COLO829 (cell line): ENCODE data around the gene SNED1.
"Not testable (repeated sequence)": the region's sequence is repeated elsewhere in the genome, so short reads cannot be mapped to it uniquely, and the experiment has no call there.

Experiments used
- DNase-seq: peaks from one replicate; pipeline ENCODE4 v3.0.0; 2012; ENCODE audit warnings: low spot score

SNED1 gene

DNA sequence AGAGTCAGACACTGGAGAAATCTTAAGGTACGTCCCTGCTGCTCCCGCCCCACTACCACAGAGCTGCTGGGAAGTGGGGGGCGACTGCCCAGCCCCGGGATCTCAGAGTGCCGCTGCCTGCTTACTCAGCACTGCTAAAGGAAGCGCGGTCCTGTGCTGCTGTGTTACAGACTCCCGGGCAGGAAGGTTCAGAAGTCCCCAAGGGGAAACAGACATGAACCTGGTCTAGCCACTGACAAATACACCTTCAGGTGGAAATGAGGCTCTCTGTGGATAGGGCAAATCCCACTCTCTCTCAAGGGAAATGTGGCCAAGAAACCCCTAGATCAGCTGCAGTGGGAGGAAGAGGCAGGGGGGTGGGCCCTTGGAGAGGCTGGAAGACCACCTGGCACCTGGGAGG is 90.0 kb downstream of the SNED1 start:
- DNase-seq, result no peak

DNA sequence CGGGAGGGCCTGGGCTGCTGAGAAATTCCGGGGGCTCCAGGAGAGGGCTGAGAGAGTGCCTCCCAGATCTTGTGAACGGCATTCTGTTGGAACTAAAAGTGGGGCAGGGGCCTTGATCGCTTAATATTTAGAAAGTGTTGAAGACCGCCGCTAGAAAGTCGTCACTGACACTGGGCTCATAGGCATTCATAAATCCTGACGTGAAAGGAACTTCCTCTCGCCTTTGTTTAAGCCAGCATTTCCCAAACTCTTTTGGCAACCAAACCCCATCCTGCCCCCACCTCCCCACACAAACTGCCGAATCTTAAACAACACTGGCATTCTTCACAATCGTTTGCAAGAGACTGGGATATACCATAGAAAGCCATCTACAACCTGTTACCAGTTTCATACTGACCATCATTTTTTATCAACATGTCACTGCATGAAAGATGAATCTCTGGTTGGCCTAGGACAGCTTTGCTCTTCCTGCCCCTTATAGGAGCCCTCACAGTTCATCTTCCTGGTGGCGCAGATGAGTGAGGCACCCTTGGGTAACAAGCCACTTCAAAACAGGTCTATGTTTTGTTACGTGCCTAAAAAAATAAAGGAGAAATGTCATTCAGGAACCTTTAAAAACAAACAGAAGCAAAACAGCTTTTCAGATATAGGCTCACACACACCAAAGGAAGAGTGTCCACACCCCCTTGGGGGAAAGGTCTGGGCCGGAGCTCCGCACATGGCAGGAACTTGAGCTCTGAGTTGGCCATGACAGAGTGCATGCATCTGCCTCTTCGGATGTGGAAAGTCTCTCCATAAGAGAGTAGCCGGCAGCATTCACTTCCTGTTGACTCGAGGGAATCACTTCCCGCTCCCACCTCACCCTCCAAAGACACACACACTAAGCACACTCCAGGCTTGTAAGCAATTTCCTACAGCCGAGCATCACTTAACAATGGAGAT is 90.6 kb downstream of the SNED1 start:
- DNase-seq, result no peak

DNA sequence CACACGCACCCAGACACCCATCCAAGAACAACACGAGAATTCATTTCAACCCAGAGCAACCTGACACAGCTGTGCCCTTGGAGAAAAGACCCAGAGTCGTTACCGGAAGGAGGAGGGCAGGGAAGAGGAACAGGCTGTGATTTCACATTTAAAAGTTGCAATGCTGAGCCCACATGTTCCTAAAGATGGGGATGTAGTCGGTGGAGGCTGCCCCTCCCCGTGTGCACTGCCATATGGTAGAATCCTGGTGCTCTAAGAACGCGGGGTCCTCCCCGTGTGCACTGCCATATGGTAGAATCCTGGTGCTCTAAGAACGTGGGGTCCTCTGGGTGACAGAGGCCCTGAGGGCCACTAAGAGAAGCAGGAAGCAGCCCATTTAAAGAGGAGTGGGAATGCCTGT is 92.8 kb downstream of the SNED1 start:
- no peak for DNase-seq

DNA sequence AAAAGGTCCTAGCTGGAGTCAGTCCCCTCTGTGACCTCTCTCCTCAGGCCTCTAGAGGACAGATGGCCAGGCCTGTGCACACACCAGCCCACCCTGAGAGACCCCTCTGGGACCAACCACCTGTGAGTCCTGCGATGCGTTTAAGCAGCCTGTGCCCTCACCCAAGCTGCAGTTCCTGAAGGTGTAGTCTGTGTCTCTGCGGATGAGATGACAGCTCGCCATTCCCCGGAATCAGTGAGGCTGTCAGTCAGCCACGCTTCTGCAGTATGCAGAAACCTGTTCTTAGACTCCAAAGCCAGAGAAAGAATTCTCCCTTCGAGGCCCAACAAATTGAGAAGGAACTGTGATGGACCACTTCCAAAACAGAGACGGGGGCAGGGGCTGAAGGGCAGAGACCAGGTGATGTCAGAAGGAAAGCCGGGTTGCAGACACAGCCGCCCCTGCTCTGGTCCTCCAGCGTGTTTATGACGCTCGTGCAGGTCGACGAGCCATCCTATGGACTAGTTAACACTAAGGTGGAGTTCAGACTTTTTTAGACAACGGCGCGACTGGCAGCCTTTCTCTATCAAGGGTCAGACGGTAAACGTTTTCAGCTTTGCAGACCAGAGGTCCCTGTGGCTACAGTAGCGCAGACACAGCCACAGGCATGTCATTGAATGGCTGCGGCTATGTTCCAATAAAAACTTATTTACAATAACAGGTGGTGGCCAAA is 93.5 kb downstream of the SNED1 start:
- DNase-seq, result no peak

DNA sequence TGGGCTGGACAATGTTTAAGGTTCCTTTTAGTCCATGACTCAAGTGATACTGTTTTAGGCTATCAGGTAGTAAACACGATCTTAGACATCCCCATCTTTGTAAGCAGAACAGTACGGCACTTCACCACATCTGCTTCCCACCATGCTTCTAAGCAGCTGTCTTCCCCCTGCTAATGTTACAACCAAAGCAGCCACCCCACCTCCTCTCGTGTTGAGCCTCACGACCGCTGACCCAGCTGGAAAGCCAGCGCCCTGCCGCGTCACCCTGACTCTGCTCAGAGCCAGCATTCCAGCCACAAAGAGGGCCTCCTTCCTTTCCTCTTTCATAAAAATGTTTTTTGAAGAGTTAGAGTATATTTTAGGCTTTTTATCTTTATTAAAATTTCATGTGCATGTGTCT is 94.3 kb downstream of the SNED1 start:
- DNase-seq, result no peak

DNA sequence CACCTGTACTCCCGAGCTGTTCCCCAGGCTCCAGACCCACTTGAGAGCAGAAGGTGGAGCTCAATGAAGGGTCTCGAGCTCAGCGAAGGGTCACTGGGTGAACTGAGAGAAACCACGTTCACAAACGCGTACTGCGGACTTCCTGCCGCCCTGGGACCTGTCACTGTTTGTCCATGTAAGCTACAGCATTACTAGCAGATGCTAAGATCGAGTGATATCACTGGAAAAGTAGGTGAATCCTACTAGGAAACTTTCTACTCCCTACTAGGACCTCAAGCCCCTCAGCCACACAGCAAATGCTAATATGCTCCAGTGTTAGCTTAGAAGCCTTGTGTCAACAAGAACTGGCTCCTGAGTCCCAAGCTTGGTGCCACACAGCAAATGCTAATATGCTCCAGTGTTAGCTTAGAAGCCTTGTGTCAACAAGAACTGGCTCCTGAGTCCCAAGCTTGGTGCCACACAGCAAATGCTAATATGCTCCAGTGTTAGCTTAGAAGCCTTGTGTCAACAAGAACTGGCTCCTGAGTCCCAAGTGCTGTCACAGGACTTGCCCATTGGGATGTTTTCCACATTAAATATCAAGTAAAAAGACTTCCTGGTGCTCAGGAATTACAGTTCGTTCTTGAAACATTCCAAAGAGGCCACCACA is 94.8 kb downstream of the SNED1 start:
- DNase-seq, result not testable (repeated sequence)

DNA sequence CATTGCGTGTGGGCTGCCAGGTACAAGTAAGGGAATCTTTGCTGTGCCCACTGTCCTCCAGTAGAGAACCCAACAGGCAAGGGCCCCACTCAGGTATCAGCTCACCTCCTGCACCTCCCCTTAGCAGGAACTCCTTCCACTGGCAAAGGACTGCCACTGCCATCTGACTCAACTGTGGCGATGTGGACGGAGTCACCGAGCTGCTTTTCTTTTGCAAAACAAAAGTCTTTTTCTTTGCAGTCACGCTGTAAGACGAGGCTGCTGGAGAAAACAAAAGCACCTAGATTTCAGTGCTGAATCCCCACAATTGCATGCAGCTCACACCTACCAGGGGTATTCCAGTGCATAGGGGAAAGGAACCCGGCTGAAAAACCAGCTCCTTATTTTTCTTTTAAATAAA is 95.8 kb downstream of the SNED1 start:
- no peak for DNase-seq

DNA sequence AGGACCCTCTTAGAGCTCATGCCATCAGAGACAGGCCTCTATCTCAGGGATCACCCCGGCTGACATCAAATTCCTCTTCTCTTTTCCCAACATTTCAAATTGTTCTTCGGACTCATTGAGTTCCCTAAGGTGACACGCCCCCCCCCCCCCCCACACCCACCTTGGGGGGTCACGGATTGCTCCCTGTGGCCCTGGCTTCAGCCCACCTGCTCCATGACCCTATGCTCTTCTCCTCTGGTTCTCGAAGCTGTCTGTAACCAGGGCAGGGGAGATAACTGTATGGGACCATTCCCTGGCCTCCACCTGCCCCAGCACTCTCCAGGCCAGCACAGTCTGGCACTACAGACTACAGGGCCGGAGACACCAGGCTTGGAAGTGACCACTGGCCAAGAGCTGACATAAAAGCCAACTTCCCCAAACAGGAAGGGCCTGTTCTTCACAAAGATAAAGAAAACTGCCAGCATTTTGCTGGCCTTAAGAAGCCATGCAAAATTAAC is 96.6 kb downstream of the SNED1 start:
- DNase-seq, result no peak

DNA sequence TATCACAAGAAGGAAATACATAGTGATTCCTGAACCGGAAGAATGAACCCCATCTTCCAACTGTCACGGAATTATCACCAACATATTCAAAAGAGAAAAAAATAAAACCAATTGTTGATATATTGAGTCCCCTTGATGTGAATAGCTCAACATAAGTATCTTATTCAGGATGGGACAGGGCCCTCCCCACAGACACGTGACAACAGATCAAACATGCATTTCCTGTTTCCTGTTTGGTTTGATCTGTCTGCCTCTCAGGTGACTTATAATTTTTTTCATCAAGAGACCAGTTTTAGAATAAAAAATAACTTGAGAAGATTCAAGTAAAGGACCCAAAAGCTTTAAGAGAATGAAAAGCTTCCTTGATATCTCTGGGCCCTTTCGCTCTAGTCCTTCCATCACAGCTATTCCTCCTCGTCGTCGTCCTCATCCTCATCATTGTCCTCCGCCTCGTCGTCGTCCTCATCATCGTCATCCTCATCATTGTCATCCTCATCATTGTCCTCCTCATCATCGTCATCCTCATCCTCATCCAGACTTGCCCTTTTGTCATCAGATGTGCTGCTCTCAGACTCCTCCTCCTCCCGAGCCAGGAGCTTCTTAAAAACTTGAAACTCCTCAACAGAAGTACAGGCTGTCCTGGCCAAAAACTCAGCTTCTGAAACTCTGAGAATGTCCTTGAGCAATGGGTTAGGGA is 97.3 kb downstream of the SNED1 start:
- no peak for DNase-seq

DNA sequence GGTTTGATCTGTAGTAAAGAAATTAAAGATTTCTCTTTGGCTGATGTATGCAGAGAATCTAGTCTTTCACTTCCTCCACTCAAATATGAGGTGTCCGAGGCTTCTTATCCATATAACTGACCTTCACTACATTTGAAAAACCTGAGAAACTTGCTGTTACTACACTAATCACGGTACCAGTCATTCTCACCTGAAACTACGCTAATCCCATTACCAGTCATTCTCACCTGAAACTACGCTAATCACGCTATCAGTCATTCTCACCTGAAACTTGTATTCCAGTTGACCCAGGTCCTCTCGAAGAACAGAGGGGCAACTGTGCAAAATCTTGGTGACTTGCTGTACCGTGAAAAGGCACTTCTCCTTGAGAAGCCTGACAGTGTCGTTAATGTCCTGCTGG is 98.6 kb downstream of the SNED1 start:
- no peak for DNase-seq

DNA sequence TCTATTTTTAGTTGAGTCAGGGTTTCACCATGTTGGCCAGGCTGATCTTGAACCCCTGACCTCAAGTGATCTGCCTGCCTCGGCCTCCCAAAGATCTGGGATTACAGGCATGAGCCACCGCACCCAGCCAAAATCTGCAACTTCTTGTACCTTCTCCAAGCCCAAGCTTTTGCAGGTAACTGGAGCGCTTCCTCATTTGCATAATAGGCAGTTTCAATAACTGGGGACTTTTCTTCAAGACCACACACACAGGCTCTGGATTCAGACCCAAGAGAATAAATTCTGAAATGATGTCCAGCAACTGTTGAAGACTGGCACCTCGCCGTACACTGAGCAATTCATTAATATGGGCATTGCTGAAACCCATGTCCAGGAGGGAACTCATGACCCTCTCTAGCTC is 100.8 kb downstream of the SNED1 start:
- DNase-seq, result no peak

DNA sequence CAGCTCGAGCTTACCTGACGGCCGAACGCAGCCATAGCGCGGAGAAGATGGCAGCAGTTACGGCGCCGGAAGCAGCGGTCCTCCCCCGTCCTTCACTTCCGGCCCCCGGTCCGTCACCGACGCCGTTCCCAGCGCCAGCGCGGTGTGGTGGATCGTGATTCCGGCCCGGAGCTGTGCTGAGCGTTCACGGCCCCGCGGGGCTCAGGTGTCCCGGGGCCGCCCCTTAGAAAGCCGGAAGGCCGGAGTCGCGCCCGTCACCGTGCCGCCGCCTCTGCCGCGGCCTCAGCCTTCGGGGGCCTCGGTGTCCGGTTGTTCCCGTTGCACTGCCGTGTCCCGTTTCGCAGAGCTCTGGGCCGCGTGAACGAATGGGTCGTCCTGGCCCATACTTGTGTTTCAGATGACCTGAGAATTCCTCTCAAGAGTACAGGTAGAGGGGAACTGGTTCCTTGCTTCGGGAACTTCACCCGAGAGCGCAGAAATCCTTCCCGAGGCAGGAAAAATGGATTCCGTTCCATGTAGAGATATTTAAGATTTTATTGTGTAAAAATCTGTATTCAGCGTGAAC is 103.9 kb downstream of the SNED1 start, which contains the start of gene MTERF4:
Gene MTERF4, minus strand, starts transcription at position 49 of the 565 bp plus-strand sequence. Its CDS starts 14 bp downstream, at position 35.
- DNase-seq, result peak; percentile 64

DNA sequence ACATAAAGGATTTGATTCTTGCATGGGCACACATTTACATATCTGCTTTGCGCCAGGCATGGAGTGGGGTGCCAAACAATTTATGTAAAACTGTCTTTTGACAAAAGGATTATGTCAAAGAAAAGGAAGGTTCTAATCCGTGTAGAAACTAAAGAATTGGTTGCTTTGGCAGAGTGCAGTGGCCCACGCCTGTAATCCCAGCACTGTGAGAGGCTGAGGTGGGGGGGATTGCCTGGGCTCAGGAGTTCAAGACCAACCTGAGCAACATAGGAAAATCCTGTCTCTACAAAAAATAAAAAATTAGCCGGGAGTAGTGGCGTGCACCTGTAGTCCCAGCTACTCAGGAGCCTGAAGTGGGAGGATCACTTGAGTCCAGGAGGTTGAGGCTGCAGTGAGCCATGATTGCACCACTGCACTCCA is 104.8 kb downstream of the SNED1 start:
- no peak for DNase-seq

DNA sequence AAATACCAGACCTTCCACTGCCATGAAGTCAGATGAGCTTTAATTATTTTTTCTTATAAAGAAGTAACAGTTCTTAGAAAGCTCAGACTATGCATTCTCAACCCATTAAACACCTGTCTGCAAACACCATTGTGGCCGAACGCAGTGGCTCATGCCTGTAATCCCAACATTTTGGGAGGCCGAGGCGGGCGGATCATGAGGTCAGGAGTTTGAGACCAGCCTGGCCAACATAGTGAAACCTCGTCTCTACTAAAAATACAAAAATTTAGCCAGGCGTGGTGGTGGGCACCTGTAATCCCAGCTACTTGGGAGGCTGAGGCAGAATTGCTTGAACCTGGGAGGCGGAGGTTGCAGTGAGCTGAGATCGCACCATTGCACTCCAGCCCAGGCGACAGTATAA is 106.2 kb downstream of the SNED1 start:
- not testable (repeated sequence) for DNase-seq

DNA sequence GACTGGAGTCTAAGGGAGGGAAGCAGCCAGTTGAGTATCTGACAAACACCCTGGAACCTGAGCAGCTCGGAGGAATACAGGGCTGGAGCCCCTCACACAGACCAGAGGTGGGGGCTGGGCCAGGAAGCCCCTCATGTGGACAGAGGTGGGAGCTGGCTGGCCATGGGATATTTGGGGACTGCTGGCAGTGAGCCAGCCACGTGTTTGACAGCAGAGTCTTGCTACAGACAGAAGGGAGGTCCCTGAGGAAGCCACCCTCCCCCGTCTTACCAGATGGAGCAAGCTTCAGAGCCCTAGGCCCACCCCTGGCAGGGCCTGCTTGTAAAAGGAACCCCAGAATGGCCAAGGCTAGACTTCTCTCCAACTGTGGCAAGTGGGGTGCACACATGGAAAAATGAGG is 107.2 kb downstream of the SNED1 start:
- DNase-seq, result no peak

DNA sequence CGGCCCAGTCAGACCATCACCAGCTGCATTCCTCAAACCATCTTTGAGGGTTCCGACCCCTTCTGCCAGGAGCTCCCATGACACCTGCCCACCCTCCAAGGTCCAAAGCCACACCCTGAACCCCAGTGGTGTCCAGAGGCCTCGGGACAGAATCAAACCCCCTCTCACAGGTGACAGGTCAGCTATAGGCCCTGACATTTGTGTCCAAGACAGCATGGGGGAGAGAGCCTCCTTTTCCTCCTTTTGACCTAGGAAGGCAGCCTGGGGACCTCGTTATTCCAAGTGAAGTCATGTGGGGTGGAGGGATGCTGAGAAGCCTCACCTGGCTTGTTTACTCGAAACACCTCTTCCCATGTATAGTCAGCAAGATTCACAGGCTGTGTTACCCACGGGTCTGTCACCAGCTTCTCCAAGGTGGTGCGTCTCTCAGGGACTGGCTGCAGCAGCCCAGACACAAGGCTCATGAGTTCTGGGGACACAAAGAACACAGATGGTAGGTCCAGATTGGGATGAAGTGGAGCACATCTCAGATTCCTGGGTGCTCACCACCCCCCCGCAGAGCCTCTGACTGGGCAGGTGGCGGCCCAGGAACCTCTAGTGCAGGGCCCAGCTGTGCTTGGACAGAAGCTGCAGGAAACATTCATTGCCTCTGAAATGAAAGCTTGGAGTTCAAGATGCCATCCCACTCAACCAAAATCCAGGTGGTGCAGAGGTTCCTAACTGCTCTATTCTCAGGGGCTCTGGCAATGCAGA is 108.8 kb downstream of the SNED1 start:
- no peak for DNase-seq

DNA sequence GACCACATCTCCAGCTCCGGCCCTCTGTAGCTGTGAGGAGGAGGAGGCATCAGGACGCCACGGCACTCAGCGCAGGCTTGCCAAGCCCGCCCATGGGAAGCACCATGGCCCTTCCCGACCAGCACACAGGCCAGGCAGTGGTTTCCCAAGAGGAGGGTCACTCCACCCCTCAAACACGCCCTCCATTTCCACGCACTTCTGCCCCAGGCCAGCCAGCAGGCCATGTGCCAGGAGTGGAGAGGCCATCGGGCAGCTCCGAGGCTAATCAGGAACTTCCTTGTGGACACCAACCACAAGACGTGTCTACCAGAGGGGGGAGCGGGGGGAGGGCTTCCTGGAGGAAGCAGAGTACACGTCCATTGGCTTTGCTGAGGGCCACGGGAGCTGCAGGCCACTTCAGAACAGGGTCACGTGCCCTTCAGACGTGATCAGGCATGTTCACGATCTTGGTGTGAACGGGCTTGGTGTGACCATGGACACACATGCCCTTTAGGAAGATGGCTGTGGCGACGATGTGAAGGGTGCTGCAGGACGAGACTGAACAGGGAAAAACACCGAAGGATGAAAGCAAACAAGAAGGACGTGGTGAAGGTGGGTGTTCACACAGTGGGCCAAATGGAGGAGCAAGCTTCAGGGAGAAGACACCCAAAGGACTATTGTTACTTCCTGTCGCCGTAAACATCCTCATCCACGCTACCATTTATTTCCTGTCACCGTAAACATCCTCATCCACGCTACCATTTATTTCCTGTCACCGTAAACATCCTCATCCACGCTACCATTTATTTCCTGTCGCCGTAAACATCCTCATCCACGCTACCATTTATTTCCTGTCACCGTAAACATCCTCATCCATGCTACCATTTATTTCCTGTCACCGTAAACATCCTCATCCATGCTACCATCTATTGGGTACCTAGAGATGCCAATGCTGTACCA is 110.1 kb downstream of the SNED1 start:
- DNase-seq, result no peak

DNA sequence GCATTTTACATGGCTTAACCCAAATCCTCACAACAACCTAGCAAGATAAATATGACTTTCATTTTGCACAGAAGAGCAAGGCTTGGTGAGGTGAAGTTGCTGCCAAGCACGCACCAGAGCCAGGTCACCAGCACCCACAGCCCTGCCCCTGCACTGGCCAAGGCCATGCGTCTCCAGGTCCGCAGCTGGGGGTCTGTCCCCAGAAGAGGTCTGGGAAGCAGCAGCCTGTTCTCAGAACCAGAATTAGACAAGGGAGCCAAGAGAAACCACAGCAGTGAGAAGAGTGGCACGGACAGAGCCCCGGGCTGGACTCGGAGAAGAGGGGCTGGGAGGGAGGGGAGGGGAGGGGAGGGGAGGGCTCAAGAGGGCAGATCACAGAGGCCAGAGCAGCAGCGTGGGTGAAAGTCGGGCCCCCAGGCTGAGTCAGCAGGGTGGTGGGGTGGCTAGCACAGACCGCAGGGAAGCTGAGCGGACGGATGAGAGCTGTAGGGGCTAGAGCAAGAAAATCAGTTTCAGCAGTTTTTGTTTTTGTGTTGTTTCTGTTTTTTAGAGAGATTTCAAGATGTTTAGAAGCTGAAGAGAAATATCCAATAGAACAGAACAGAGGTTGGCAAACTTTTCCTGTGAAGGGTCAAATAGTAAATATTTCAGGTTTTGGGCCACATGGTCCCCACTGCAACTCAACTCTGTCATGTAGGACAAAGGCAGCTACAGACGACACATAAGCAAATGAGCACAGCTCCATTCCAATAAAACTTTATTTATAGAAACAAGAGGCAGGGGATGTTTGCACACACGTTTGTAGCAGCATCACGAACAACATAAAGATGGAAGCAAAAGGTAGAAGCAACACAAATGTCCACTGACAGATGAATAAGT is 111.0 kb downstream of the SNED1 start:
- DNase-seq, result no peak
